ENCODE measurements around the gene KCNJ12. TPM values are rescaled to one million over a fixed set of nuclear protein-coding genes. Genes with fewer than 3 reads are reported as not detected.

KCNJ12 gene
- polyA plus RNA-seq, 3 donors: not detected

DNA sequence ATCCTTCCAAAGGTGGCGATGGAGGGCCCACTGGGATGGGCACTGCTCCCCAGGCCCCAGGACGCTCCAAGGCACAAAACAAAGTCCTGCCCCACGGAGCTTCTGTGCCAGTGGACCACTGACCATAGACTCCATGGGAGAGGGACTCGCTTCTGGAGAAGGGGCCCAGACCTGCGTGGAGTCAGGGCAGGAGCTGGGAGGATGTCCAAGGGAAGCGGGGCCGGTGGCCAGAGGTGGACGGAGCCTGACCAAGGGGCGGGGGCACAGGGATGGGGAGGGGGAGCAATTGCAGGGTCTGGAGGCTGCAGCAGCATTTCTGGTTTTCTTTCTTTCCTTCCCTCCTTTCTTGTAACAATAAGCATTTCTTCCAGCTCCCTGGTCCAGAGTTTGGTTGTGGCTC, 14.1 kb downstream of the KCNJ12 start:
- no peak overlapping the region for H3K9ac ChIP-seq (ENCODE audit: insufficient read depth, low read length, poor library complexity, severe bottlenecking)
- H3K4me1 ChIP-seq (ENCODE audit: control insufficient read depth in 1 of 2, insufficient read depth in 2 of 2, low read length in 2 of 2): no peaks in the 10 kb centered on the region
- H3K36me3 Mint-ChIP-seq: no peaks in the 10 kb centered on the region
- peaks cover 3 to 7% (median 4%) of the 10 kb centered on the region in 3 donors for H3K27me3 Mint-ChIP-seq (ENCODE audit: low read depth in 3 of 3)
- H3K4me3 ChIP-seq (replicated peaks in 1 of 3; ENCODE audit: low read depth in 2 of 3, low read length in 3 of 3): no peak overlapping the region
- 96% methylated on average over 5 of the region's 9 CpGs for WGBS (ENCODE audit: insufficient coverage)
- TF ChIP-seq, protein P1, sequence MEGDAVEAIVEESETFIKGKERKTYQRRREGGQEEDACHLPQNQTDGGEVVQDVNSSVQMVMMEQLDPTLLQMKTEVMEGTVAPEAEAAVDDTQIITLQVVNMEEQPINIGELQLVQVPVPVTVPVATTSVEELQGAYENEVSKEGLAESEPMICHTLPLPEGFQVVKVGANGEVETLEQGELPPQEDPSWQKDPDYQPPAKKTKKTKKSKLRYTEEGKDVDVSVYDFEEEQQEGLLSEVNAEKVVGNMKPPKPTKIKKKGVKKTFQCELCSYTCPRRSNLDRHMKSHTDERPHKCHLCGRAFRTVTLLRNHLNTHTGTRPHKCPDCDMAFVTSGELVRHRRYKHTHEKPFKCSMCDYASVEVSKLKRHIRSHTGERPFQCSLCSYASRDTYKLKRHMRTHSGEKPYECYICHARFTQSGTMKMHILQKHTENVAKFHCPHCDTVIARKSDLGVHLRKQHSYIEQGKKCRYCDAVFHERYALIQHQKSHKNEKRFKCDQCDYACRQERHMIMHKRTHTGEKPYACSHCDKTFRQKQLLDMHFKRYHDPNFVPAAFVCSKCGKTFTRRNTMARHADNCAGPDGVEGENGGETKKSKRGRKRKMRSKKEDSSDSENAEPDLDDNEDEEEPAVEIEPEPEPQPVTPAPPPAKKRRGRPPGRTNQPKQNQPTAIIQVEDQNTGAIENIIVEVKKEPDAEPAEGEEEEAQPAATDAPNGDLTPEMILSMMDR (IDR thresholded peaks at IDR 0.05): no peak
- H3K27ac Mint-ChIP-seq: no peak overlapping the region
- H3K9me3 Mint-ChIP-seq: no peaks in the 10 kb centered on the region
- H3K36me3 ChIP-seq (replicated peaks in 1 of 2; ENCODE audit: control insufficient read depth in 1 of 2, insufficient read depth in 2 of 2, low read length in 2 of 2): no peaks in the 10 kb centered on the region
- intact Hi-C loops (cut with micrococcal nuclease): no loop called here
- H3K27me3 ChIP-seq (ENCODE audit: control insufficient read depth in 2 of 2, insufficient read depth in 2 of 2, low read length in 2 of 2): no peaks in the 10 kb centered on the region
- H3K9me3 ChIP-seq (replicated peaks in 1 of 2; ENCODE audit: control insufficient read depth in 1 of 2, insufficient read depth in 1 of 2, low read length in 2 of 2): no peaks in the 10 kb centered on the region
- no peak overlapping the region for H3K4me2 ChIP-seq (replicated peaks; ENCODE audit: extremely low read depth, low read length, poor library complexity, severe bottlenecking)
- H2AFZ ChIP-seq (ENCODE audit: insufficient read depth, low read depth, low read length, poor library complexity, severe bottlenecking): no peak overlapping the region
- H3K4me1 Mint-ChIP-seq: no peaks in the 10 kb centered on the region
- no peak overlapping the region for H3K4me3 Mint-ChIP-seq
- no peaks in the 10 kb centered on the region for H3K79me2 ChIP-seq (ENCODE audit: insufficient read depth, low read length)
- no peaks in the 10 kb centered on the region for H4K20me1 ChIP-seq (ENCODE audit: insufficient read depth, low read length)
- H3K27ac ChIP-seq (ENCODE audit: low read depth in 1 of 2, low read length in 2 of 2): no peak overlapping the region
- no peak for DNase-seq

DNA sequence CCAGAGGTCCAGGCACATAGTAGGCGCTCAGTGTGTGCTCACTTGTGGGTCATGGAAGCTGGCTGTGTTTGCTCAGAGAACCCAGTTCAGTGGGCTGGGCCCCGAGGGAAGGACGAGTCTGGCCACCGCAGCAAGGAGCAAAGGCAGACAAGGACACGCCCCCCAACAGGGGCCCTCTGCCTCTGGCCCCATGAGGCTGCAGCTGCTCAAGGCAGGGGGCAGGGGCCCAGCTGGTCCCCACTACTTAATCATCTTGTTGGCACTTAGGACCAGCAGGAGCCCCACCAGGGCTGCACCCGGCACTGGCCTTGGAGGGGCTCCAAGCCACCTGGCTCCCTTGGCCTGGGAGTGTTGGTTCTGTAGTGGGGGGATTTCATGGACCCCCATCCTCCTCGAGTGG, 16.1 kb downstream of the KCNJ12 start:
- 85% methylated on average over 7 of the region's 7 CpGs for WGBS (ENCODE audit: insufficient coverage)
- Histone ChIP-seq H3K36me3 (replicated peaks in 1 of 2; ENCODE audit: control insufficient read depth in 1 of 2, insufficient read depth in 2 of 2, low read length in 2 of 2) (no peaks in the 10 kb centered on the region), H2AFZ (ENCODE audit: insufficient read depth, low read depth, low read length, poor library complexity, severe bottlenecking) (no peak overlapping the region), H3K79me2 (ENCODE audit: insufficient read depth, low read length) (no peaks in the 10 kb centered on the region), H4K20me1 (ENCODE audit: insufficient read depth, low read length) (no peaks in the 10 kb centered on the region), H3K9ac (ENCODE audit: insufficient read depth, low read length, poor library complexity, severe bottlenecking) (no peak overlapping the region), H3K4me2 (replicated peaks; ENCODE audit: extremely low read depth, low read length, poor library complexity, severe bottlenecking) (no peak overlapping the region), H3K27me3 (ENCODE audit: control insufficient read depth in 2 of 2, insufficient read depth in 2 of 2, low read length in 2 of 2) (no peaks in the 10 kb centered on the region), H3K27ac (ENCODE audit: low read depth in 1 of 2, low read length in 2 of 2) (no peak overlapping the region), H3K9me3 (replicated peaks in 1 of 2; ENCODE audit: control insufficient read depth in 1 of 2, insufficient read depth in 1 of 2, low read length in 2 of 2) (no peaks in the 10 kb centered on the region), H3K4me3 (replicated peaks in 1 of 3; ENCODE audit: low read depth in 2 of 3, low read length in 3 of 3) (no peak overlapping the region), H3K4me1 (ENCODE audit: control insufficient read depth in 1 of 2, insufficient read depth in 2 of 2, low read length in 2 of 2) (no peaks in the 10 kb centered on the region)
- no peaks in the 10 kb centered on the region for H3K9me3 Mint-ChIP-seq
- H3K4me1 Mint-ChIP-seq: no peaks in the 10 kb centered on the region
- DNase-seq: no peak
- TF ChIP-seq, protein P1 (IDR thresholded peaks at IDR 0.05): no peak
- no peak overlapping the region for H3K4me3 Mint-ChIP-seq
- peaks cover 3 to 6% (median 4%) of the 10 kb centered on the region in 3 donors for H3K27me3 Mint-ChIP-seq (ENCODE audit: low read depth in 3 of 3)
- peak overlapping the region in 1 of 7 donors; percentile 12 for H3K27ac Mint-ChIP-seq
- intact Hi-C loops (cut with micrococcal nuclease): no loop called here
- H3K36me3 Mint-ChIP-seq: no peaks in the 10 kb centered on the region

Data from CD14-positive monocyte (primary cell).